ENCODE measurements around the gene DEFB118.

GRCh38 chr20:31418307-31418706, 49.9 kb downstream of the DEFB118 start:
- no peak for TF ChIP-seq YY1 (IDR thresholded peaks at IDR 0.05; ENCODE audit: extremely low read depth, insufficient replicate concordance, low read depth, low read length)
- no peak for TF ChIP-seq ZNF274 (IDR thresholded peaks at IDR 0.05; ENCODE audit: low read depth, low read length)
- TF ChIP-seq TCF7L2 (IDR thresholded peaks at IDR 0.05; ENCODE audit: borderline replicate concordance, extremely low read depth, insufficient read depth, insufficient read length) = no peak
- TF ChIP-seq CTCF (IDR thresholded peaks at IDR 0.05 in 2 of 3, conservative IDR thresholded peaks at IDR 0.05 in 1 of 3; ENCODE audit: borderline replicate concordance in 1 of 3, insufficient read depth in 1 of 3, low read depth in 2 of 3, low read length in 2 of 3) = no peak
